OCI-LY3 (cell line): Measurements from ENCODE around the gene ADRA2B.

Source experiments
- CTCF ChIP-seq: fragments of 200-600, 300-600 bp; sonication (generic); IDR thresholded peaks from 2 replicates; pipeline ENCODE4 v1.5.1; 2014; ENCODE audit warnings: antibody characterized with exemption, low read length, low read depth
- EZH2phosphoT487 ChIP-seq: fragments of 200-600 bp; shearing (Covaris generic); IDR thresholded peaks from 2 replicates; pipeline ENCODE4 v1.6.1; 2018; ENCODE audit warnings: antibody characterized with exemption, mixed run types, low read depth

GRCh38 chr2:96113951-96114350 lies 2.4 kb downstream of the ADRA2B start:
- no peak for TF ChIP-seq CTCF
- TF ChIP-seq EZH2phosphoT487, result no peak
